DND-41 (cell line): ENCODE measurements around the gene ANKRD6.

Experiments used
- CTCF ChIP-seq: IDR thresholded peaks from 2 replicates; pipeline ENCODE4 v1.5.1; 2012; ENCODE audit warnings: borderline replicate concordance, low read length, moderate library complexity, mild to moderate bottlenecking; ENCODE audit not compliant: poor library complexity, severe bottlenecking; ENCODE audit errors: extremely low read depth
- EZH2 ChIP-seq: IDR thresholded peaks from 3 replicates; pipeline ENCODE4 v1.6.1; 2012; ENCODE audit warnings: borderline replicate concordance, low read depth, mild to moderate bottlenecking, moderate library complexity, low read length, inconsistent platforms; ENCODE audit not compliant: severe bottlenecking

GRCh38 chr6:89555031-89555430, 122.1 kb downstream of the ANKRD6 start:
- TF ChIP-seq CTCF (no peak), EZH2 (no peak)
